Activated CD8-positive, alpha-beta memory T cell treated with anti-CD3 and anti-CD28 coated beads for 36 hours (primary cell): ENCODE data around the gene POU4F1. TPM values are rescaled to one million over a fixed set of nuclear protein-coding genes. Genes with fewer than 3 reads are reported as not detected.

ENCODE experiments used
- CTCF ChIA-PET: fragments of 350-600 bp; sonication (Branson Sonifier 250); formaldehyde crosslinking; loops from one replicate; lab custom pipeline; 2021; ENCODE audit warnings: antibody characterized with exemption; lab: Charles Lee
- POLR2A ChIA-PET: fragments of 350-600 bp; sonication (Branson Sonifier 250); formaldehyde crosslinking; loops from one replicate; lab custom pipeline; 2021; ENCODE audit warnings: antibody characterized with exemption; lab: Charles Lee
- total RNA-seq, 2 experiments: library from RNA; stranded (reverse); gene quantifications; one replicate each; pipeline ENCODE4 v1.2.3, GENCODE V29; 2021

POU4F1 gene
- total RNA-seq, 2 experiments from 2014 or later: 0.08 to 0.11 TPM

DNA sequence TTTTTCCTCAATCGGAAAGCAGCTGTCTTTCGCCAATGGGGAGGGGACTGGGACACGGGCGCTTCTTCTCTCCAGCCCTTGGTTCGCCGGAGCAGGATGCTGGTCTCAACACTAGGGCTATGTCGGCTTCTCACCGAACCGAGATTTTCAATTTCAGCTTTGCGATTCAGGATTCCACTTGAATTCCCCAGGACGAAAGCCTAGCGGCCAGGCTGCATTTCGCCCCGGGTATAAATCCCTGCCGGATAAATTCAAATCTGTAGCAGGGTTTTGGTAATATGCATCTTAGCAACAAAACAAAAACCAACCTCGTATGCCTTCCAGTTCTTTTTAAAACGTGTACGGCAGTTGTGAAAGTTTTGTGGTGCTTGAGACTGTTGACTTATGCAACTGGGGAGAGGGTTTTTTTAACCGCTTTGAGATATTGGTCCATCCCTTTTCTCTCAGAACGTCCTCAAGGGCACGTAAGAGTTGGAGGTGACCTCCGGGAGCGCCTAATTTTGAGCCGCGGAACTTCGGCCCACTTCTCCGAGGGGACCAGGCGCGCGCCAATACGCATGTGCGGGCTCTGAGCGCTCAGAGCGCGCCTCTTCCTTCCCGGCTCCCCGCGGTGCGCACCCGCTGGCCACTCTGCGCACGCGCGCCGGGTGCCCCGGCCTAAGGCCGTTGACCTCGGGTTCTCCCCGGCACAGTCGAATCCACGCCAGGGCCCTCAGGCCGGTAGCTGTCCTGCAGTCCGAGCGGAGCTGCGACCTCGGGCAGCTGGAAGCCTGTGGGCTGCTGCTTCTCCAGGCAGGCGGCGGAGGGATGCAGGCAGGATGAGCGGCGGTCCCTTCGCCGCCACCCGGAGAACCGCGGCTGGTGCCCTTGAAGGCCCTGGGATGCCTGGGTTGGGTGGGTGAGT, 7.6 kb downstream of the POU4F1 start:
- CTCF ChIA-PET: no interaction called here

DNA sequence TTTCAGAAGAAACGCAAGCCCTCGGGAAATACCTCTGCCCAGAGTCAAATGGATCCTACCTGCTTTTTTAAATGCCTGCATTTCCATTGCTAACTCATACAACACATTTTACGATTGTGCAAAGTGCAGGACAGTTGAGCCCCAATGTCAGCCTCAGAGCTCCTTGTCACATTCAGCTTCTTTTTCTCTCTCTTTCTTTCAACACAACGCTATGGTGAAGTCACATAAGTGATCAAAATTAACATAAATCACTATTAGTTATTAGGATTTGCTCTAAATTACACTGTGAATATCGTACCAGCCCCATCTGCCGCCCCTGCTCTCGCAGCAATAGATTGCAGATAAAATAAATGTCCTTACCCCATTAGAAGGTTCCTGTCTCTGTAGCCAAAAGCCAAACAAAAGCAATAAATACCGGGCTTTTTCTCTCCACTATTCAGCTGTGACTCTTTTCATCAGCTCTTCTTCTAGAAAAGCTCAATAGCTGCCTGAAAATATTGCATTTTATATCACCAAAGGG, 8.8 kb downstream of the POU4F1 start:
- CTCF ChIA-PET: no interaction called here
- POLR2A ChIA-PET: no interaction called here

More for the DNA sequence above, 7.6 kb downstream of the POU4F1 start:
- POLR2A ChIA-PET: no interaction called here

DNA sequence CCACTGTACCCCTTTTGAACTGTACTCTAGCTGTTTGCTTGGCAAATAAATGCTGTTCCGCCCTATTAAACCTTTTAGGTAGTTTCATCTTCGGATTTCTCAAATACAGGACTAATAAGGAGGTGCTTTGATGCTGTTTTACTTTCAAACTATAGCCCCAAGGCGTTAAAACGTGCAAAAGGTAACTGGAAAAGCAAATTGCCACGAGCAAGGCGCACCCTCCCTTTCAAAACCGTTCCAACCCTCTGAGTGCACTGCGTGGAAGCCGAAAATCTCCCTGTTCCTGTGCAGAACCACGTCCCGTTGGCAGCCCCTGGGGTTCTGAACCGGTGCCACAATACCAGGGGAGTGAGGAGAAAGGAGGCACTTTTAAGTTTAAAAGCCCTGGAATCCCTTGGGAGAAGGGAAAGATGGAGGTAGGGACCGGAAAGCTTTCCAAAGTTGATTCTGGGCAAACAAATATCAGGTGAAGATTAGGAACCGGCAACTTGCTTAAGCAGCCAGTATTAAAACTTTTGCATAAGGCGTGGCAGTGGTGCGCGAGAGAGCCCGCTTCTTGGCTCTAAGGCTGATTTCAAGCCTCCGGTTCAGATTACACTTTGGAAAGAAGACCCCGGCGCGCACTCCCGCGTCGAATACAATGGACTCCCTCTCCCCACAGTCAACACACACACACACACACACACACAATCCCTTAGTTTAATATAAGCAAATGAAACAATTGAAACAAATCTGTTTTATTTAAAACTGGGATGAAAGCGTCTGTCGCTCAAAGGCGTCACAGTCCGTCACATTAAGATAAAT, 9.5 kb downstream of the POU4F1 start:
- ChIA-PET CTCF (no interaction called here), POLR2A (no interaction called here)

- ChIA-PET CTCF (no interaction called here), POLR2A (no interaction called here)
Observed at GRCh38 chr13:78593129-78593528, 10.2 kb downstream of the POU4F1 start.

DNA sequence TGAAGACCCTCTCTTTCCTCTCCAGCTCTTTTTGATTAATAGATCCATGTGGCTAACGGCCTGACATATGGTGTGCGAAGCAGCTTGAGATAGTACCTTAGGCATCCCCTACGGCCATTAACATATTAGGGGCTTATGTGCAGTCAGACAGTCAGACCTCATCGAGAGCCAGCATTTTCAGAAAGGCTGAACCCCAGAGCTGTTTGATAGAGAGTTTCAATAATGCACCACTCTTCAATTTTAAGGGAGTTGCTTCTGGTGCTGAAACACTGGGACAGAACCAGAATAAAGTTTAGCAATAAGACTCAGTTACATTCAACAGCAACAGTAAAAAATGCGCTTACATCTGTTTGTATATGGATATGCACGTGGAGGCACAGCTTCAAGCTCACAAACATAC, 10.8 kb downstream of the POU4F1 start:
- ChIA-PET CTCF (no interaction called here), POLR2A (no interaction called here)

GRCh38 chr13:78589206-78589605, 14.1 kb downstream of the POU4F1 start:
- CTCF ChIA-PET: no interaction called here
- POLR2A ChIA-PET: no interaction called here

- POLR2A ChIA-PET: no interaction called here
- CTCF ChIA-PET: no interaction called here
Observed at GRCh38 chr13:78587395-78587794, 16.0 kb downstream of the POU4F1 start.

DNA sequence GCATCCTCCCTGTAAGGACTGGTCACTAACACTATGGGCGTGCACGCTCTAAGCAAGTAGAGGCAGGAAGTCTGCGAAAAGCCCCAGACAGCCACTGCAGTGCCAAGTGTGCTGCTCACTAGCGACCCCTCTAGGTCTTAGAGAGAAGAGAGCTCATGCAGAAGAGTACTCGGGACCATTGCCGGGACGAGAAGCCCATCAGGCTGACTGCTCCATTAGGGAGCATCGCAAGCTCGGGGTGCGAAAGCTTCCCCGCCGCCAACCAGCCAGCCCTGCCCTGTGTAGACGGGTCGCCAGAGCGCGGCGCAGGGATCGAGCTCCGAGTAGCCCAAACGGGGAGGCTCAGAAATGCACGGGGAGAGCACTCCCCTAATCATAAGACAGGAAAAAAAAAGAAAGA, 16.6 kb downstream of the POU4F1 start:
- ChIA-PET POLR2A (no interaction called here), CTCF (no interaction called here)

GRCh38 chr13:78576261-78576660, 27.1 kb downstream of the POU4F1 start:
- CTCF ChIA-PET: no interaction called here
- POLR2A ChIA-PET: no interaction called here

- ChIA-PET CTCF (no interaction called here), POLR2A (no interaction called here)
Observed at GRCh38 chr13:78572459-78572858, 30.9 kb downstream of the POU4F1 start.

- POLR2A ChIA-PET: no interaction called here
- CTCF ChIA-PET: interaction anchor here (0.7 kb wide), 1 partner anchor 146 kb away, joined by 3 read pairs; no protein-coding TSS in a partner anchor
Observed at GRCh38 chr13:78569029-78569428, 34.3 kb downstream of the POU4F1 start.

DNA sequence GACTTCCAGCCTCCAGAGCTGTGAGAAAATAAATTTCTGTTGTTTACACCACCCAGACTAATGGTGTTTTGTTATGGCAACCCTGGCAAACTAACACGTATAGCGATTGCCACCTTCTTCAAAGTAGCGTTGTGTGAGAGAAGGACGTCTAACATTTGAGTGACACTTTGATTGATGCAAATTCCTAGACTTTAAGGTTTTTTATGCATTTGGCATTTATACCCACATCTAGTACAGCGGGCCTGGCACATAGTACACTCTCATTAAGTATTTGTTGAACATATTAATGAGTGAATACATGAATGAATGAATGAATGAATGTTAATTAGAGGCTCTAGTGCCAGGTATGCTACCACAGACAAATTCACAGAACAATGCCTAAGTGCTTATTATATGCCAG, 36.7 kb downstream of the POU4F1 start:
- CTCF ChIA-PET: no interaction called here
- POLR2A ChIA-PET: no interaction called here

GRCh38 chr13:78562237-78562889, 41.0 kb downstream of the POU4F1 start:
- POLR2A ChIA-PET: no interaction called here
- CTCF ChIA-PET: no interaction called here

Other genes starting within 250 kb of the POU4F1 start
- 10 to 100 TPM; 19.8 to 20.0 TPM for gene OBI1, start 55.6 kb upstream of the POU4F1 start, total RNA-seq